ENCODE measurements around the gene MEGF8. TPM values are rescaled to one million over a fixed set of nuclear protein-coding genes. Genes with fewer than 3 reads are reported as not detected.
A peak's percentile ranks its signal among the peaks of the same experiment; 100 is the strongest.

MEGF8 gene
- total and polyA plus RNA-seq, 2 of the 13 experiments (the other 11 are each of a cell fraction or from before 2014, with no cell fraction given), result 4.0 to 8.8 TPM

GRCh38 chr19:42367929-42368328, 42.5 kb downstream of the MEGF8 start:
- Histone ChIP-seq H4K20me1 (ENCODE audit: insufficient read depth, low read length) (no peaks in the 10 kb centered on the region), H3K4me1 (ENCODE audit: insufficient read depth, low read length) (no peaks in the 10 kb centered on the region), H2AFZ (ENCODE audit: low read length) (no peak overlapping the region), H3K27me3 (ENCODE audit: control insufficient read depth in 1 of 2, insufficient read depth in 2 of 2, low read length in 2 of 2) (no peaks in the 10 kb centered on the region), H3K79me2 (ENCODE audit: insufficient read depth, low read length) (no peaks in the 10 kb centered on the region), H3K9me3 (ENCODE audit: low read length) (peaks cover 11% of the 10 kb centered on the region), H3K36me3 (replicated peaks in 1 of 2; ENCODE audit: control insufficient read depth in 1 of 2, insufficient read depth in 2 of 2, low read length in 2 of 2) (peaks cover 9 to 16% of the 10 kb centered on the region in 2 experiments), H3K4me2 (ENCODE audit: low read depth, low read length) (no peak overlapping the region), H3K9ac (ENCODE audit: insufficient read depth, low read depth, low read length) (no peak overlapping the region), H3K4me3 (replicated peaks in 1 of 3; ENCODE audit: insufficient read depth in 1 of 3, low read depth in 2 of 3, low read length in 3 of 3) (no peak overlapping the region), H3K27ac (ENCODE audit: extremely low read length, insufficient read depth, low read length) (no peak overlapping the region)
- FAIRE-seq, result no peak
- in situ Hi-C loops (cut with HindIII; ENCODE audit: extremely low pct_ligation_motif_present, low pct_unique_long_range_greater_than_20kb), result no loop called here
- ATAC-seq, result no peak
- ChIA-PET POLR2A (no interaction called here), CTCF (ENCODE audit: low intra/inter-chr PET ratio, low total read pairs) (no interaction called here)
- 86% methylated on average over 4 of the region's 4 CpGs for WGBS (ENCODE audit: low lambda C conversion rate)
- BruUV-seq (replicated peaks), result no TSS peak
- no peak for DNase-seq (ENCODE audit: low spot score)
- intact Hi-C loops (cut with micrococcal nuclease; ENCODE audit: unreplicated experiment), result no loop called here
- TF ChIP-seq ZFP90 (CRISPR knock-in tag; IDR thresholded peaks at IDR 0.05; ENCODE audit: borderline replicate concordance) (no peak), ZNF121 (CRISPR knock-in tag; IDR thresholded peaks at IDR 0.05) (0 out of 2 replicates have a peak, but pooled peaks have one; percentile 25)

GRCh38 chr19:42368360-42368759, 42.9 kb downstream of the MEGF8 start:
- peak; percentile 36 for TF ChIP-seq AGO2 (optimal IDR thresholded peaks at IDR 0.05; ENCODE audit: low read depth, low read length)
- no peak for TF ChIP-seq KDM1A (CRISPR knock-in tag; IDR thresholded peaks at IDR 0.05)
- H3K4me2 ChIP-seq (ENCODE audit: low read depth, low read length), result no peak overlapping the region
- H3K9me3 ChIP-seq (ENCODE audit: low read length), result peaks cover 11% of the 10 kb centered on the region
- no peaks in the 10 kb centered on the region for H3K27me3 ChIP-seq (ENCODE audit: control insufficient read depth in 1 of 2, insufficient read depth in 2 of 2, low read length in 2 of 2)
- intact Hi-C loops (cut with micrococcal nuclease; ENCODE audit: unreplicated experiment) (no loop called here), in situ Hi-C loops (cut with HindIII; ENCODE audit: extremely low pct_ligation_motif_present, low pct_unique_long_range_greater_than_20kb) (no loop called here)
- DNase-seq (ENCODE audit: low spot score) (no peak), FAIRE-seq (no peak), ATAC-seq (no peak)
- H3K79me2 ChIP-seq (ENCODE audit: insufficient read depth, low read length), result no peaks in the 10 kb centered on the region
- H4K20me1 ChIP-seq (ENCODE audit: insufficient read depth, low read length), result no peaks in the 10 kb centered on the region
- H3K36me3 ChIP-seq (replicated peaks in 1 of 2; ENCODE audit: control insufficient read depth in 1 of 2, insufficient read depth in 2 of 2, low read length in 2 of 2), result peaks cover 7 to 13% of the 10 kb centered on the region in 2 experiments
- POLR2A ChIA-PET, result no interaction called here
- H3K4me3 ChIP-seq (replicated peaks in 1 of 3; ENCODE audit: insufficient read depth in 1 of 3, low read depth in 2 of 3, low read length in 3 of 3), result no peak overlapping the region
- no peak overlapping the region for H3K27ac ChIP-seq (ENCODE audit: extremely low read length, insufficient read depth, low read length)
- H3K4me1 ChIP-seq (ENCODE audit: insufficient read depth, low read length), result no peaks in the 10 kb centered on the region
- H3K9ac ChIP-seq (ENCODE audit: insufficient read depth, low read depth, low read length), result no peak overlapping the region
- no peak overlapping the region for H2AFZ ChIP-seq (ENCODE audit: low read length)
- CTCF ChIA-PET (ENCODE audit: low intra/inter-chr PET ratio, low total read pairs), result no interaction called here
- no TSS peak for BruUV-seq (replicated peaks)
- 96% methylated on average over 11 of the region's 11 CpGs for WGBS (ENCODE audit: low lambda C conversion rate)
